SK-N-SH treated with all-trans-retinoic acid at 6 μM for 48 hours (cell line): ENCODE data around the gene PTPRF.

Source experiments
- ATAC-seq: fragments of 200-7000 bp; cut with Tn5 transposase; 3 replicates; pipeline ENCODE4 v1.9.1; 2020; ENCODE audit warnings: mild to moderate bottlenecking, moderate library complexity
- ARNTL ChIP-seq: fragments of 450-650 bp; formaldehyde crosslinking; IDR thresholded peaks from 2 replicates; pipeline ENCODE4 v1.5.0; 2020; ENCODE audit warnings: low read depth, mild to moderate bottlenecking, moderate library complexity, borderline replicate concordance
- BACH2 ChIP-seq: fragments of 250-450 bp; sonication (Bioruptor Pico); IDR thresholded peaks from 2 replicates; pipeline ENCODE4 v1.9.0; 2021; ENCODE audit warnings: mild to moderate bottlenecking, borderline replicate concordance
- CSDC2 ChIP-seq: fragments of 250-450 bp; sonication (Bioruptor Pico); IDR thresholded peaks from 2 replicates; pipeline ENCODE4 v1.5.0; 2020; ENCODE audit warnings: mild to moderate bottlenecking, moderate library complexity
- ESRRG ChIP-seq: fragments of 250-450 bp; sonication (Bioruptor Pico); IDR thresholded peaks from 2 replicates; pipeline ENCODE4 v1.6.1; 2021; ENCODE audit warnings: mild to moderate bottlenecking
- GLIS3 ChIP-seq: fragments of 250-450 bp; sonication (Bioruptor Pico); IDR thresholded peaks from 2 replicates; pipeline ENCODE4 v1.5.0; 2020; ENCODE audit warnings: mild to moderate bottlenecking, moderate library complexity
- ISL1 ChIP-seq: fragments of 250-450 bp; sonication (Bioruptor Pico); IDR thresholded peaks from 2 replicates; pipeline ENCODE4 v2.1.2; 2022; ENCODE audit warnings: mild to moderate bottlenecking, moderate library complexity
- OSR1 ChIP-seq: fragments of 250-450 bp; sonication (Bioruptor Pico); IDR thresholded peaks from 2 replicates; pipeline ENCODE4 v1.8.0; 2022; ENCODE audit warnings: moderate library complexity, mild to moderate bottlenecking, inconsistent platforms
- PATZ1 ChIP-seq: fragments of 250-450 bp; sonication (Bioruptor Pico); IDR thresholded peaks from 2 replicates; pipeline ENCODE4 v1.8.0; 2020; ENCODE audit warnings: mild to moderate bottlenecking, moderate library complexity, borderline replicate concordance
- RARB ChIP-seq: fragments of 250-450 bp; sonication (Bioruptor Pico); IDR thresholded peaks from 2 replicates; pipeline ENCODE4 v1.8.0; 2021; ENCODE audit warnings: mild to moderate bottlenecking, moderate library complexity
- SNAI2 ChIP-seq: fragments of 250-450 bp; sonication (Bioruptor Pico); IDR thresholded peaks from 2 replicates; pipeline ENCODE4 v1.5.0; 2020; ENCODE audit warnings: mild to moderate bottlenecking, moderate library complexity
- TCF4 ChIP-seq: fragments of 250-450 bp; sonication (Bioruptor Pico); IDR thresholded peaks from 2 replicates; pipeline ENCODE4 v1.8.0; 2021; ENCODE audit warnings: mild to moderate bottlenecking, moderate library complexity, borderline replicate concordance
- TOX ChIP-seq: fragments of 250-450 bp; sonication (Bioruptor Pico); IDR thresholded peaks from 2 replicates; pipeline ENCODE4 v1.8.0; 2021; ENCODE audit warnings: mild to moderate bottlenecking, moderate library complexity, borderline replicate concordance
- TSHZ2 ChIP-seq: fragments of 250-450 bp; sonication (Bioruptor Pico); IDR thresholded peaks from 2 replicates; pipeline ENCODE4 v1.5.0; 2020; ENCODE audit warnings: mild to moderate bottlenecking, moderate library complexity
- ZC3H10 ChIP-seq: fragments of 250-450 bp; sonication (Bioruptor Pico); IDR thresholded peaks from 2 replicates; pipeline ENCODE4 v1.5.1; 2021; ENCODE audit warnings: mild to moderate bottlenecking, moderate library complexity
- ZFP3 ChIP-seq: fragments of 250-450 bp; sonication (Bioruptor Pico); IDR thresholded peaks from 2 replicates; pipeline ENCODE4 v1.5.0; 2020; ENCODE audit warnings: mild to moderate bottlenecking, moderate library complexity
- ZFP30 ChIP-seq: fragments of 450-650 bp; formaldehyde crosslinking; IDR thresholded peaks from 2 replicates; pipeline ENCODE4 v1.5.0; 2022; ENCODE audit warnings: mild to moderate bottlenecking, moderate library complexity
- ZNF565 ChIP-seq: fragments of 450-650 bp; formaldehyde crosslinking; conservative IDR thresholded peaks from 2 replicates; pipeline ENCODE4 v1.5.0; 2020; ENCODE audit warnings: low read depth, mild to moderate bottlenecking, moderate library complexity
- ZNF70 ChIP-seq: fragments of 450-650 bp; formaldehyde crosslinking; IDR thresholded peaks from 2 replicates; pipeline ENCODE4 v1.5.0; 2020; ENCODE audit warnings: mild to moderate bottlenecking, moderate library complexity
- ZNF8 ChIP-seq: fragments of 450-650 bp; formaldehyde crosslinking; IDR thresholded peaks from 2 replicates; pipeline ENCODE4 v1.5.0; 2020; ENCODE audit warnings: mild to moderate bottlenecking, moderate library complexity
- TF ChIP-seq, protein P1 (sequence below): fragments of 250-450 bp; sonication (Bioruptor Pico); IDR thresholded peaks from 2 replicates; pipeline ENCODE4 v1.5.1; 2020; ENCODE audit warnings: low read depth, mild to moderate bottlenecking, moderate library complexity

The PTPRF gene

DNA sequence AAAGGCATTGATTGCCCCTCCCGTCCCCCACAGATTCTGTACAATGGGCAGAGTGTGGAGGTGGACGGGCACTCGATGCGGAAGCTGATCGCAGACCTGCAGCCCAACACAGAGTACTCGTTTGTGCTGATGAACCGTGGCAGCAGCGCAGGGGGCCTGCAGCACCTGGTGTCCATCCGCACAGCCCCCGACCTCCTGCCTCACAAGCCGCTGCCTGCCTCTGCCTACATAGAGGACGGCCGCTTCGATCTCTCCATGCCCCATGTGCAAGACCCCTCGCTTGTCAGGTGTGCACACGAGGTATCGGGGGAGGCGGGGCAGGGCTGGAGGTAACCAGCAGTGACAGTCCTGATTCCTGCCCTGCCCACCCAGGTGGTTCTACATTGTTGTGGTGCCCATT is 74.5 kb downstream of the PTPRF start:
- TF ChIP-seq ZNF565 (CRISPR knock-in tag) (no peak), ISL1 (no peak), RARB (no peak), BACH2 (CRISPR knock-in tag) (no peak), PATZ1 (CRISPR knock-in tag) (no peak), OSR1 (CRISPR knock-in tag) (no peak), ARNTL (CRISPR knock-in tag) (no peak), ZFP3 (CRISPR knock-in tag) (no peak), TOX (no peak), ZNF70 (CRISPR knock-in tag) (no peak)
- TF ChIP-seq, protein P1, sequence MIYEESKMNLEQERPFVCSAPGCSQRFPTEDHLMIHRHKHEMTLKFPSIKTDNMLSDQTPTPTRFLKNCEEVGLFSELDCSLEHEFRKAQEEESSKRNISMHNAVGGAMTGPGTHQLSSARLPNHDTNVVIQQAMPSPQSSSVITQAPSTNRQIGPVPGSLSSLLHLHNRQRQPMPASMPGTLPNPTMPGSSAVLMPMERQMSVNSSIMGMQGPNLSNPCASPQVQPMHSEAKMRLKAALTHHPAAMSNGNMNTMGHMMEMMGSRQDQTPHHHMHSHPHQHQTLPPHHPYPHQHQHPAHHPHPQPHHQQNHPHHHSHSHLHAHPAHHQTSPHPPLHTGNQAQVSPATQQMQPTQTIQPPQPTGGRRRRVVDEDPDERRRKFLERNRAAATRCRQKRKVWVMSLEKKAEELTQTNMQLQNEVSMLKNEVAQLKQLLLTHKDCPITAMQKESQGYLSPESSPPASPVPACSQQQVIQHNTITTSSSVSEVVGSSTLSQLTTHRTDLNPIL (CRISPR knock-in tag): no peak
- ATAC-seq: no peak

GRCh38 chr1:43605766-43606165 is 75.1 kb downstream of the PTPRF start:
- ATAC-seq: no peak
- no peak for TF ChIP-seq ZNF8 (CRISPR knock-in tag)
- TF ChIP-seq ZNF565 (CRISPR knock-in tag): no peak
- no peak for TF ChIP-seq TOX
- TF ChIP-seq ESRRG (CRISPR knock-in tag): no peak
- no peak for TF ChIP-seq GLIS3
- no peak for TF ChIP-seq ISL1
- TF ChIP-seq ZFP3 (CRISPR knock-in tag): no peak
- TF ChIP-seq SNAI2: no peak
- no peak for TF ChIP-seq TSHZ2
- no peak for TF ChIP-seq BACH2 (CRISPR knock-in tag)
- no peak for TF ChIP-seq CSDC2 (CRISPR knock-in tag)
- TF ChIP-seq, all 23 proteins: peak for 0

GRCh38 chr1:43606624-43607023 is 75.9 kb downstream of the PTPRF start:
- no peak for ATAC-seq

More at GRCh38 chr1:43606624-43607023, 75.9 kb downstream of the PTPRF start:
- no peak for TF ChIP-seq PATZ1 (CRISPR knock-in tag)
- TF ChIP-seq BACH2 (CRISPR knock-in tag): no peak
- no peak for TF ChIP-seq ESRRG (CRISPR knock-in tag)
- no peak for TF ChIP-seq ZC3H10 (CRISPR knock-in tag)
- TF ChIP-seq ARNTL (CRISPR knock-in tag): no peak
- no peak for TF ChIP-seq TOX
- TF ChIP-seq TSHZ2: no peak
- no peak for TF ChIP-seq OSR1 (CRISPR knock-in tag)
- no peak for TF ChIP-seq TCF4 (CRISPR knock-in tag)
- no peak for TF ChIP-seq ZFP30 (CRISPR knock-in tag)
